NCI-H1105 (cell line): ENCODE results near the gene FNBP1L.

ENCODE experiments used
- DNase-seq: peaks from one replicate; lab custom pipeline; 2025; lab: John Stamatoyannopoulos, UW

The FNBP1L gene

GRCh38 chr1:93573940-93574469 lies 126.1 kb downstream of the FNBP1L start:
- DNase-seq = no peak

GRCh38 chr1:93574511-93574910 lies 126.6 kb downstream of the FNBP1L start:
- no peak for DNase-seq

GRCh38 chr1:93574991-93575390 lies 127.1 kb downstream of the FNBP1L start:
- no peak for DNase-seq

GRCh38 chr1:93575621-93576284 lies 127.8 kb downstream of the FNBP1L start:
- peak; percentile 80 for DNase-seq

- peak; percentile 36 for DNase-seq
Measured at GRCh38 chr1:93576346-93576745, 128.4 kb downstream of the FNBP1L start.

GRCh38 chr1:93576746-93577145 lies 128.8 kb downstream of the FNBP1L start:
- DNase-seq = no peak

- DNase-seq = no peak
Measured at GRCh38 chr1:93577536-93578432, 129.9 kb downstream of the FNBP1L start.

GRCh38 chr1:93578433-93578830 lies 130.5 kb downstream of the FNBP1L start:
- no peak for DNase-seq

GRCh38 chr1:93578911-93579825 lies 131.2 kb downstream of the FNBP1L start:
- no peak for DNase-seq

- no peak for DNase-seq
Measured at GRCh38 chr1:93579891-93580290, 132.0 kb downstream of the FNBP1L start.

- DNase-seq = no peak
Measured at GRCh38 chr1:93581917-93582850, 134.3 kb downstream of the FNBP1L start.

GRCh38 chr1:93584261-93585003 lies 136.5 kb downstream of the FNBP1L start:
- no peak for DNase-seq

GRCh38 chr1:93585059-93585966 lies 137.4 kb downstream of the FNBP1L start:
- no peak for DNase-seq

GRCh38 chr1:93587354-93587753 lies 139.4 kb downstream of the FNBP1L start:
- DNase-seq = no peak

- no peak for DNase-seq
Measured at GRCh38 chr1:93588206-93588605, 140.3 kb downstream of the FNBP1L start.

- no peak for DNase-seq
Measured at GRCh38 chr1:93588955-93589354, 141.0 kb downstream of the FNBP1L start.

- DNase-seq = peak; percentile 45
Measured at GRCh38 chr1:93591291-93591675, 143.4 kb downstream of the FNBP1L start.

- DNase-seq = peak; percentile 97
Measured at GRCh38 chr1:93591676-93592550, 144.0 kb downstream of the FNBP1L start.
